Stimulated activated effector memory CD8-positive, alpha-beta T cell treated with anti-CD3 and anti-CD28 coated beads, Interleukin-12 subunit alpha, Interleukin-12 subunit beta, amount 100 ng/mL, for 72 hours (primary cell): ENCODE results near the gene POU2F3.

Experiments
- ATAC-seq: fragments of 150-1000 bp; cut with Tn5 transposase; 2 replicates; pipeline ENCODE4 v1.10.0; 2021
- DNase-seq, 2 donors: peaks; one replicate each; pipeline ENCODE4 v3.0.0; 2021 to 2022; ENCODE audit warnings: low spot score in 2 of 2
- H3K27ac Mint-ChIP-seq: one replicate; pipeline ENCODE4 v1.8.0; 2022; ENCODE audit warnings: mild to moderate bottlenecking, mixed read lengths
- H3K36me3 Mint-ChIP-seq: one replicate; pipeline ENCODE4 v1.8.0; 2022; ENCODE audit warnings: mild to moderate bottlenecking, mixed read lengths
- H3K4me1 Mint-ChIP-seq: one replicate; pipeline ENCODE4 v1.8.0; 2022; ENCODE audit warnings: mixed read lengths
- H3K4me3 Mint-ChIP-seq: one replicate; pipeline ENCODE4 v1.8.0; 2022; ENCODE audit warnings: mild to moderate bottlenecking, mixed read lengths
- H3K9me3 Mint-ChIP-seq: one replicate; pipeline ENCODE4 v1.8.0; 2022; ENCODE audit warnings: mixed read lengths

Gene POU2F3

GRCh38 chr11:120217941-120218694 lies 21.8 kb upstream of the POU2F3 start:
- ATAC-seq, result no peak
- H3K9me3 Mint-ChIP-seq, result no peaks in the 10 kb centered on the region
- peak overlapping the region; percentile 6 for H3K27ac Mint-ChIP-seq
- no peak overlapping the region for H3K4me3 Mint-ChIP-seq
- no peak for DNase-seq
- no peaks in the 10 kb centered on the region for H3K36me3 Mint-ChIP-seq
- peaks cover 5% of the 10 kb centered on the region for H3K4me1 Mint-ChIP-seq

GRCh38 chr11:120218695-120219033 lies 21.3 kb upstream of the POU2F3 start:
- Mint-ChIP-seq H3K4me1 (peaks cover 5% of the 10 kb centered on the region), H3K4me3 (no peak overlapping the region), H3K27ac (no peak overlapping the region), H3K36me3 (no peaks in the 10 kb centered on the region), H3K9me3 (no peaks in the 10 kb centered on the region)
- no peak for DNase-seq
- ATAC-seq, result no peak

- ATAC-seq, result no peak
- H3K9me3 Mint-ChIP-seq, result no peaks in the 10 kb centered on the region
- H3K4me1 Mint-ChIP-seq, result peaks cover 6% of the 10 kb centered on the region
- no peaks in the 10 kb centered on the region for H3K36me3 Mint-ChIP-seq
- H3K27ac Mint-ChIP-seq, result no peak overlapping the region
- DNase-seq, result no peak
- no peak overlapping the region for H3K4me3 Mint-ChIP-seq
These were observed 20.6 kb upstream of the POU2F3 start for GRCh38 chr11:120219232-120219937.

- Mint-ChIP-seq H3K4me3 (no peak overlapping the region), H3K9me3 (no peaks in the 10 kb centered on the region), H3K27ac (peak overlapping the region; percentile 11), H3K4me1 (peaks cover 14% of the 10 kb centered on the region), H3K36me3 (no peaks in the 10 kb centered on the region)
- no peak for ATAC-seq
- no peak for DNase-seq
These were observed 19.8 kb upstream of the POU2F3 start for GRCh38 chr11:120219938-120220746.

GRCh38 chr11:120220747-120221037 lies 19.2 kb upstream of the POU2F3 start:
- no peak for ATAC-seq
- no peak for DNase-seq
- no peaks in the 10 kb centered on the region for H3K36me3 Mint-ChIP-seq
- H3K4me1 Mint-ChIP-seq, result peaks cover 15% of the 10 kb centered on the region
- H3K27ac Mint-ChIP-seq, result no peak overlapping the region
- H3K4me3 Mint-ChIP-seq, result no peak overlapping the region
- H3K9me3 Mint-ChIP-seq, result no peaks in the 10 kb centered on the region

GRCh38 chr11:120221115-120221752 lies 18.7 kb upstream of the POU2F3 start:
- Mint-ChIP-seq H3K36me3 (no peaks in the 10 kb centered on the region), H3K4me1 (peaks cover 15% of the 10 kb centered on the region), H3K9me3 (no peaks in the 10 kb centered on the region), H3K27ac (no peak overlapping the region), H3K4me3 (no peak overlapping the region)
- no peak for DNase-seq
- ATAC-seq, result no peak

- ATAC-seq, result no peak
- Mint-ChIP-seq H3K27ac (no peak overlapping the region), H3K36me3 (no peaks in the 10 kb centered on the region), H3K4me3 (no peak overlapping the region), H3K9me3 (no peaks in the 10 kb centered on the region), H3K4me1 (peaks cover 15% of the 10 kb centered on the region)
- DNase-seq, result no peak
These were observed 17.0 kb upstream of the POU2F3 start for GRCh38 chr11:120222916-120223315.

GRCh38 chr11:120223793-120224192 lies 16.1 kb upstream of the POU2F3 start:
- H3K27ac Mint-ChIP-seq, result no peak overlapping the region

GRCh38 chr11:120224361-120224760 lies 15.6 kb upstream of the POU2F3 start:
- Mint-ChIP-seq H3K36me3 (no peaks in the 10 kb centered on the region), H3K4me3 (no peak overlapping the region), H3K9me3 (no peaks in the 10 kb centered on the region), H3K4me1 (peaks cover 15% of the 10 kb centered on the region), H3K27ac (no peak overlapping the region)
- DNase-seq, result no peak
- no peak for ATAC-seq

More at GRCh38 chr11:120223793-120224192, 16.1 kb upstream of the POU2F3 start:
- DNase-seq (no peak), ATAC-seq (no peak)
- no peaks in the 10 kb centered on the region for H3K36me3 Mint-ChIP-seq
- H3K9me3 Mint-ChIP-seq, result no peaks in the 10 kb centered on the region
- H3K4me3 Mint-ChIP-seq, result no peak overlapping the region
- H3K4me1 Mint-ChIP-seq, result peaks cover 15% of the 10 kb centered on the region

- ATAC-seq, result no peak
These were observed 14.7 kb upstream of the POU2F3 start for GRCh38 chr11:120224972-120225909.

GRCh38 chr11:120226242-120226641 lies 13.7 kb upstream of the POU2F3 start:
- H3K4me3 Mint-ChIP-seq, result no peak overlapping the region
- no peaks in the 10 kb centered on the region for H3K9me3 Mint-ChIP-seq
- peaks cover 10% of the 10 kb centered on the region for H3K4me1 Mint-ChIP-seq
- DNase-seq (no peak), ATAC-seq (no peak)
- H3K27ac Mint-ChIP-seq, result no peak overlapping the region
- H3K36me3 Mint-ChIP-seq, result no peaks in the 10 kb centered on the region

More at GRCh38 chr11:120224972-120225909, 14.7 kb upstream of the POU2F3 start:
- Mint-ChIP-seq H3K9me3 (no peaks in the 10 kb centered on the region), H3K4me3 (no peak overlapping the region), H3K36me3 (no peaks in the 10 kb centered on the region), H3K27ac (no peak overlapping the region), H3K4me1 (peaks cover 13% of the 10 kb centered on the region)
- DNase-seq, result no peak

- H3K9me3 Mint-ChIP-seq, result no peaks in the 10 kb centered on the region
- ATAC-seq (no peak), DNase-seq (no peak)
These were observed 13.2 kb upstream of the POU2F3 start for GRCh38 chr11:120226714-120227113.

GRCh38 chr11:120227228-120227852 lies 12.6 kb upstream of the POU2F3 start:
- no peak for ATAC-seq
- H3K4me3 Mint-ChIP-seq, result no peak overlapping the region

More at GRCh38 chr11:120226714-120227113, 13.2 kb upstream of the POU2F3 start:
- H3K4me3 Mint-ChIP-seq, result no peak overlapping the region
- H3K27ac Mint-ChIP-seq, result no peak overlapping the region
- H3K4me1 Mint-ChIP-seq, result peaks cover 10% of the 10 kb centered on the region
- no peaks in the 10 kb centered on the region for H3K36me3 Mint-ChIP-seq

GRCh38 chr11:120228794-120229384 lies 11.1 kb upstream of the POU2F3 start:
- no peaks in the 10 kb centered on the region for H3K9me3 Mint-ChIP-seq
- H3K4me1 Mint-ChIP-seq, result peaks cover 10% of the 10 kb centered on the region
- ATAC-seq (no peak), DNase-seq (no peak)
- H3K27ac Mint-ChIP-seq, result no peak overlapping the region
- no peak overlapping the region for H3K4me3 Mint-ChIP-seq
- H3K36me3 Mint-ChIP-seq, result no peaks in the 10 kb centered on the region

More at GRCh38 chr11:120227228-120227852, 12.6 kb upstream of the POU2F3 start:
- no peak for DNase-seq
- H3K27ac Mint-ChIP-seq, result no peak overlapping the region
- H3K36me3 Mint-ChIP-seq, result no peaks in the 10 kb centered on the region
- H3K9me3 Mint-ChIP-seq, result no peaks in the 10 kb centered on the region
- peaks cover 10% of the 10 kb centered on the region for H3K4me1 Mint-ChIP-seq
